ENCODE results near the gene POLQ. TPM values are rescaled to one million over a fixed set of nuclear protein-coding genes. Genes with fewer than 3 reads are reported as not detected.

The POLQ gene
- total and polyA plus RNA-seq, 9 of the 15 experiments (the other 6 are each of a cell fraction or from before 2014, with no cell fraction given) = 1.5 to 19.0 (median 8.8) TPM

DNA sequence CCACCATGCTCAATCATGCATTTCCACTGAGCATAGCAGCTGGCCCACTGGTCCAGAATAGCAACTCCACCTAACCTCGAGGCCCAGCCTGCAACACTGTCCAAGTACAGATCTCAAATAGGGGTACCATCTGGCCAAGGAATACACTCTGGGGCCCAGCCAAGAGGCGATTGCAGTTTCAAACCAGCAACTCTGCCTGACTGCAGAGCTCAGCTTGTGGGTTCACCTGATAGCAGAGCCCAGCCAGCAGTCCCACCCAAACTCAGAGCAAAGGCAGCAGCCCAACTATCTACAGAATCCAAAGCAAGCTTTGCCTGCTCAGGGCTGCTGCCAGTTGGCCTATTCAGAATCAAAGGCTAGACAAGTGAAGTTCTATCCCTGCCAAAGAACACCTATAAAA, 30.5 kb downstream of the POLQ start:
- no peak overlapping the region for H3K4me2 ChIP-seq (ENCODE audit: insufficient read depth, low read length)
- peaks cover 41% of the 10 kb centered on the region; the same call in 1 of the 3 replicates for H3K36me3 ChIP-seq (ENCODE audit: control insufficient read depth, insufficient read depth, low read length)
- DNase-seq (ENCODE audit: extremely low read depth in 1 of 4, low spot score in 3 of 4) (no peak), FAIRE-seq (no peak), ATAC-seq (no peak)
- H3K27ac ChIP-seq (ENCODE audit: extremely low read depth, low read depth, low read length) = no peak overlapping the region
- WGBS (ENCODE audit: insufficient coverage, low coverage, missing lambda C conversion rate) = 44% methylated on average over 2 of the region's 2 CpGs
- CTCF ChIA-PET (ENCODE audit: low intra/inter-chr PET ratio) = no interaction called here
- H2AFZ ChIP-seq (ENCODE audit: low read depth, low read length) = no peak overlapping the region
- BruUV-seq (replicated peaks) = no TSS peak
- no peak overlapping the region for H3K9ac ChIP-seq (ENCODE audit: insufficient read depth in 1 of 2, low read depth in 2 of 2, low read length in 2 of 2)
- H3K9me1 ChIP-seq (ENCODE audit: control insufficient read depth, insufficient read depth, low read length) = no peaks in the 10 kb centered on the region
- H3K4me1 ChIP-seq (replicated peaks in 1 of 2; ENCODE audit: control insufficient read depth in 2 of 2, insufficient read depth in 2 of 2, low read length in 2 of 2) = no peaks in the 10 kb centered on the region
- no peaks in the 10 kb centered on the region for H3K27me3 ChIP-seq (ENCODE audit: control insufficient read depth in 2 of 2, insufficient read depth in 2 of 2, low read length in 2 of 2)
- TF ChIP-seq NFATC3 (IDR thresholded peaks at IDR 0.05) = no peak
- no peak for TF ChIP-seq PURB (CRISPR knock-in tag; IDR thresholded peaks at IDR 0.05; ENCODE audit: low read depth)
- no peak for TF ChIP-seq MAZ (CRISPR knock-in tag; conservative IDR thresholded peaks at IDR 0.05 in 1 of 2, IDR thresholded peaks at IDR 0.05 in 1 of 2)
- no peak for TF ChIP-seq EWSR1 (IDR thresholded peaks at IDR 0.05; ENCODE audit: borderline replicate concordance, low read depth, partially characterized antibody)
- no peak for TF ChIP-seq WHSC1 (IDR thresholded peaks at IDR 0.05; ENCODE audit: low read length)
- no peak for TF ChIP-seq TAL1 (IDR thresholded peaks at IDR 0.05)
- TF ChIP-seq ZNF41 (CRISPR knock-in tag; conservative IDR thresholded peaks at IDR 0.05) = no peak
- no peak for TF ChIP-seq ZNF766 (CRISPR knock-in tag; conservative IDR thresholded peaks at IDR 0.05)
- no peak for TF ChIP-seq NFE2L1 (tag; IDR thresholded peaks at IDR 0.05; ENCODE audit: borderline replicate concordance, low read depth)
- TF ChIP-seq POLR3A (IDR thresholded peaks at IDR 0.05; ENCODE audit: borderline replicate concordance, extremely low read depth, insufficient read depth, insufficient read length) = no peak
- H4K20me1 ChIP-seq (replicated peaks; ENCODE audit: control insufficient read depth, insufficient read depth, low read length) = no peaks in the 10 kb centered on the region
- in situ Hi-C loops (cut with MboI) = no loop called here
- H3K79me2 ChIP-seq (ENCODE audit: control insufficient read depth, insufficient read depth, low read length) = no peaks in the 10 kb centered on the region; the same call in 1 of the 3 replicates
- no peak overlapping the region for H3K4me3 ChIP-seq
- intact Hi-C loops (cut with micrococcal nuclease) = no loop called here
- H3K9me3 ChIP-seq (replicated peaks; ENCODE audit: control insufficient read depth, insufficient read depth, low read depth, low read length) = no peaks in the 10 kb centered on the region; the same call in 1 of the 2 replicates
- POLR2A ChIA-PET = no interaction called here
